SU-DHL-6 (cell line): ENCODE measurements around the gene INIP.

Experiments
- H2AFZ ChIP-seq: fragments of 200-600 bp; sonication (generic); 2 replicates; pipeline ENCODE4 v1.6.1; 2014; ENCODE audit warnings: low read depth, mild to moderate bottlenecking, moderate library complexity, mixed read lengths, antibody characterized with exemption, low read length; ENCODE audit not compliant: severe bottlenecking
- H3F3A ChIP-seq: fragments of 200-600 bp; shearing (Covaris generic); 2 replicates; pipeline ENCODE4 v1.6.0; 2016; ENCODE audit warnings: antibody characterized with exemption, mild to moderate bottlenecking; ENCODE audit not compliant: insufficient read depth
- H3K27ac ChIP-seq: fragments of 200-600 bp; sonication (generic); 2 replicates; pipeline ENCODE4 v1.5.1; 2016; ENCODE audit warnings: low read depth, mild to moderate bottlenecking, low read length, moderate library complexity, mixed read lengths
- H3K27me3 ChIP-seq: fragments of 200-600 bp; sonication (generic), shearing (Covaris generic); 2 replicates; pipeline ENCODE4 v1.6.0; 2014; ENCODE audit warnings: mild to moderate bottlenecking, low read length
- H3K36me3 ChIP-seq: fragments of 200-600 bp; sonication (generic); 2 replicates; pipeline ENCODE4 v1.6.1; 2014; ENCODE audit warnings: mild to moderate bottlenecking, low read length, mixed read lengths
- H3K4me2 ChIP-seq: fragments of 300-600, 200-600 bp; shearing (Covaris generic), sonication (generic); 2 replicates; pipeline ENCODE4 v1.6.0; 2014; ENCODE audit warnings: low read length, low read depth, mild to moderate bottlenecking; ENCODE audit not compliant: poor library complexity, severe bottlenecking
- H3K4me3 ChIP-seq: fragments of 200-600 bp; sonication (generic); 2 replicates; pipeline ENCODE4 v1.5.1; 2014; ENCODE audit warnings: antibody characterized with exemption, low read length, mild to moderate bottlenecking, mixed read lengths; ENCODE audit not compliant: insufficient read depth, poor library complexity, severe bottlenecking
- H3K79me2 ChIP-seq: fragments of 200-600 bp; sonication (generic); 2 replicates; pipeline ENCODE4 v1.6.1; 2014; ENCODE audit warnings: mild to moderate bottlenecking, low read length, moderate library complexity; ENCODE audit not compliant: insufficient read depth
- H3K9ac ChIP-seq: fragments of 200-600 bp; sonication (generic); 2 replicates; pipeline ENCODE4 v1.7.0; 2014; ENCODE audit warnings: mild to moderate bottlenecking, low read length
- H3K9me2 ChIP-seq: fragments of 200-600 bp; sonication (generic); replicated peaks from 2 replicates; pipeline ENCODE4 v1.6.1; 2014; ENCODE audit warnings: low read length; ENCODE audit not compliant: insufficient read depth
- H3K9me3 ChIP-seq: fragments of 200-600 bp; sonication (generic); 2 replicates; pipeline ENCODE4 v1.6.1; 2014; ENCODE audit warnings: low read length, mixed read lengths; ENCODE audit not compliant: insufficient read depth
- H4K20me1 ChIP-seq: fragments of 200-600 bp; sonication (generic); 2 replicates; pipeline ENCODE4 v1.6.1; 2014; ENCODE audit warnings: low read depth, mild to moderate bottlenecking, antibody characterized with exemption, low read length, moderate library complexity, mixed read lengths
- EZH2phosphoT487 ChIP-seq: fragments of 200-600 bp; sonication (generic), shearing (Covaris generic); conservative IDR thresholded peaks from 2 replicates; pipeline ENCODE4 v1.6.1; 2018; ENCODE audit warnings: mild to moderate bottlenecking, antibody characterized with exemption, low read length, moderate library complexity, mixed read lengths
- TF ChIP-seq, protein P1 (sequence below): fragments of 200-600 bp; sonication (generic); IDR thresholded peaks from one replicate; pipeline ENCODE4 v1.5.1; 2017; ENCODE audit warnings: antibody characterized with exemption, mild to moderate bottlenecking, low read length, moderate library complexity; ENCODE audit not compliant: insufficient read depth, poor library complexity, severe bottlenecking

The INIP gene

DNA sequence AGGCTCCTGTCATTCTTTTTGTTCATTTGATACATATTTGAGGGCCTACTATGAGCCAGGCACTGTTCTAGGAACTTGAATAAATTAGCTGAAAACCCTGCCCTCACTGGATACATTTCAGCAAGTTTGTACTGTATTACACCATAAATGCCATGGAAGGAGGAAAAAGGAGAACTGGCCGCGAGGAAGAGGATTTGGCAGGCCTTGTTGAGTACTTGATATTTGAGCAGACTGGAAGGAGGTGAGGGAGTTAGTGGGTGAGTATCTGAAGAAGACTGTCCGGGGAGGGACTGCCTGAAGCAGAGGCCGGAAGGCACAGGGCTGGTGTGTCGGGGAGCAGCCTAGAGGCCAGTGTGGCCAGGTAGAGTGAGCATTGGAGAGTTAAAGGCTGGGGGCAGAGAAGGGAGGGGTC lies 37.1 kb upstream of the INIP start:
- H3K4me3 ChIP-seq = no peak overlapping the region
- TF ChIP-seq, protein P1, sequence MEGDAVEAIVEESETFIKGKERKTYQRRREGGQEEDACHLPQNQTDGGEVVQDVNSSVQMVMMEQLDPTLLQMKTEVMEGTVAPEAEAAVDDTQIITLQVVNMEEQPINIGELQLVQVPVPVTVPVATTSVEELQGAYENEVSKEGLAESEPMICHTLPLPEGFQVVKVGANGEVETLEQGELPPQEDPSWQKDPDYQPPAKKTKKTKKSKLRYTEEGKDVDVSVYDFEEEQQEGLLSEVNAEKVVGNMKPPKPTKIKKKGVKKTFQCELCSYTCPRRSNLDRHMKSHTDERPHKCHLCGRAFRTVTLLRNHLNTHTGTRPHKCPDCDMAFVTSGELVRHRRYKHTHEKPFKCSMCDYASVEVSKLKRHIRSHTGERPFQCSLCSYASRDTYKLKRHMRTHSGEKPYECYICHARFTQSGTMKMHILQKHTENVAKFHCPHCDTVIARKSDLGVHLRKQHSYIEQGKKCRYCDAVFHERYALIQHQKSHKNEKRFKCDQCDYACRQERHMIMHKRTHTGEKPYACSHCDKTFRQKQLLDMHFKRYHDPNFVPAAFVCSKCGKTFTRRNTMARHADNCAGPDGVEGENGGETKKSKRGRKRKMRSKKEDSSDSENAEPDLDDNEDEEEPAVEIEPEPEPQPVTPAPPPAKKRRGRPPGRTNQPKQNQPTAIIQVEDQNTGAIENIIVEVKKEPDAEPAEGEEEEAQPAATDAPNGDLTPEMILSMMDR = no peak
- TF ChIP-seq EZH2phosphoT487 = no peak
- H3K79me2 ChIP-seq = no peaks in the 10 kb centered on the region
- no peaks in the 10 kb centered on the region for H4K20me1 ChIP-seq
- peaks cover 6% of the 10 kb centered on the region; the same call in 1 of the 2 replicates for H3F3A ChIP-seq
- no peak overlapping the region for H2AFZ ChIP-seq
- no peaks in the 10 kb centered on the region for H3K27me3 ChIP-seq
- H3K27ac ChIP-seq = no peak overlapping the region
- H3K36me3 ChIP-seq = no peaks in the 10 kb centered on the region
- no peak overlapping the region for H3K4me2 ChIP-seq
- H3K9me3 ChIP-seq = no peaks in the 10 kb centered on the region
- H3K9ac ChIP-seq = no peak overlapping the region
- H3K9me2 ChIP-seq = no peaks in the 10 kb centered on the region

DNA sequence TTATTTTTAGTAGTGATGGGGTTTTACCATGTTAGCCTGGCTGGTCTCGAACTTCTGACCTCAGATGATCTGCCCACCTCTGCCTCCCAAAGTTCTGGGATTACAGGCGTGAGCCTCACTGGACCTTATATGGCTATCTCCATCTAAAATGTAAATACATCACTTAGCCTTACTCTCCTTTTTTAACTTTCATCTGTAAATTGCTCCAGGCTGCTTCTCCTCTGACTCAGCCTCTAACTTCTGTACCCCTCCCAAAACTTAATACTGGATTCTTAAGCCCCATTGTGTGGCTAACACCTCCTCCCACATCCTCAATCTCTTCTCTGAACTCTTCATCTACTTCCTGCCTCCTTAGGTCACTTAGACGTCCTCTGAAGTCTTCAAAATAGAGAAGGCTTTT lies 36.7 kb upstream of the INIP start:
- no peaks in the 10 kb centered on the region for H4K20me1 ChIP-seq
- H3K4me2 ChIP-seq = no peak overlapping the region
- no peak overlapping the region for H3K4me3 ChIP-seq
- no peak overlapping the region for H3K9ac ChIP-seq
- no peaks in the 10 kb centered on the region for H3K9me2 ChIP-seq
- TF ChIP-seq, protein P1 = no peak
- no peak for TF ChIP-seq EZH2phosphoT487
- H2AFZ ChIP-seq = no peak overlapping the region
- no peak overlapping the region for H3K27ac ChIP-seq
- no peaks in the 10 kb centered on the region for H3K79me2 ChIP-seq
- no peaks in the 10 kb centered on the region for H3K9me3 ChIP-seq
- H3K36me3 ChIP-seq = no peaks in the 10 kb centered on the region
- H3F3A ChIP-seq = peaks cover 10% of the 10 kb centered on the region; the same call in 1 of the 2 replicates
- no peaks in the 10 kb centered on the region for H3K27me3 ChIP-seq

DNA sequence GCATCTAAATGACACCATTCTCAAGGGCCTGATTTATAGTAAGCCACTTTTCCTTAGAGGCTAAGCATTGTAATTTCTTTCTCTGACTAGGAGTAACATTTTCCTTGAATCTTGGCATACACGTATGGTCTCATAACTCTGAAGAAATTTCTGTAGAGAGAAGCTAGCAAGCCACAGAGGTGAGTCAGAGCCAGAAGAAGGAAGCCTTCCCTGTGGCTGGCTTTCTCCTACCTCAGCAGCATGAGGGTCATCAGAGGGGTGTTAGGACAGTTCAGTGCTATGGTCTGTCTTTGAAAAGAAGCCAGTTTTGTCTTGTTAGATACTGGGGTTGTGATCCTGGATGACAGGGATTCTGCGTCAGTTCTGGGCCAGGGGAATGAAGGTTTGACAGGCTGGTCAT lies 35.8 kb upstream of the INIP start:
- Histone ChIP-seq H3K36me3 (no peaks in the 10 kb centered on the region), H3K4me2 (no peak overlapping the region), H2AFZ (no peak overlapping the region), H3K9ac (no peak overlapping the region), H3F3A (peaks cover 10% of the 10 kb centered on the region; the same call in 1 of the 2 replicates), H3K27ac (no peak overlapping the region), H3K9me2 (no peaks in the 10 kb centered on the region), H3K4me3 (no peak overlapping the region), H4K20me1 (no peaks in the 10 kb centered on the region), H3K79me2 (no peaks in the 10 kb centered on the region), H3K27me3 (no peaks in the 10 kb centered on the region), H3K9me3 (no peaks in the 10 kb centered on the region)
- TF ChIP-seq, protein P1 = no peak
- TF ChIP-seq EZH2phosphoT487 = no peak
